ENCODE results near the gene TPCN2. TPM values are rescaled to one million over a fixed set of nuclear protein-coding genes. Genes with fewer than 3 reads are reported as not detected.

Gene TPCN2
- total RNA-seq, 1 experiment from 2014 or later = 15.2 TPM

- intact Hi-C loops (cut with micrococcal nuclease) = no loop called here
- RAD21 ChIA-PET (ENCODE audit: low non-redundant PET in 1 of 2, low total read pairs in 2 of 2, uncharacterized antibody in 2 of 2, unreplicated experiment in 2 of 2) = no interaction called here
- Histone ChIP-seq H4K20me1 (ENCODE audit: insufficient read depth) (no peaks in the 10 kb centered on the region), H3K9me2 (ENCODE audit: insufficient read depth) (no peaks in the 10 kb centered on the region), H3K27ac (ENCODE audit: low read depth, low read length) (no peak overlapping the region), H2AFZ (ENCODE audit: low read depth, low read length, poor library complexity, severe bottlenecking) (no peak overlapping the region), H3K27me3 (ENCODE audit: insufficient read depth, low read length) (no peaks in the 10 kb centered on the region), H3K79me2 (ENCODE audit: insufficient read depth, low read length) (no peaks in the 10 kb centered on the region), H3K36me3 (ENCODE audit: control insufficient read depth in 1 of 2, insufficient read depth in 2 of 2, low read length in 2 of 2) (peaks cover 0 to 2% of the 10 kb centered on the region in 2 experiments; a peak in 1 of 4 replicates), H3K4me3 (replicated peaks in 1 of 2; ENCODE audit: low read depth in 1 of 2, low read length in 2 of 2) (no peak overlapping the region), H3K4me1 (ENCODE audit: control insufficient read depth in 1 of 2, insufficient read depth in 2 of 2, low read length in 2 of 2) (no peaks in the 10 kb centered on the region), H3K9ac (ENCODE audit: low read length) (no peak overlapping the region), H3K9me3 (ENCODE audit: control insufficient read depth in 1 of 2, insufficient read depth in 1 of 2, low read depth in 1 of 2, low read length in 2 of 2) (no peaks in the 10 kb centered on the region), H3K4me2 (ENCODE audit: low read length) (no peak overlapping the region)
- DNase-seq (ENCODE audit: low read depth, low spot score) (no peak), ATAC-seq (no peak)
- POLR2A ChIA-PET = no interaction called here
- CTCF ChIA-PET = no interaction called here
- no TSS peak for BruUV-seq (replicated peaks)
- TF ChIP-seq SP1 (IDR thresholded peaks at IDR 0.05; ENCODE audit: low read depth) (no peak), EGR1 (IDR thresholded peaks at IDR 0.05; ENCODE audit: low read depth) (no peak), TCF7L2 (IDR thresholded peaks at IDR 0.05; ENCODE audit: borderline replicate concordance, extremely low read depth, insufficient read depth, insufficient read length) (no peak)
Observed at GRCh38 chr11:69062873-69063651, 14.3 kb downstream of the TPCN2 start.

- no peaks in the 10 kb centered on the region for H3K9me2 ChIP-seq (ENCODE audit: insufficient read depth)
- H3K4me1 ChIP-seq (ENCODE audit: control insufficient read depth in 1 of 2, insufficient read depth in 2 of 2, low read length in 2 of 2) = no peaks in the 10 kb centered on the region
- BruUV-seq (replicated peaks) = no TSS peak
- DNase-seq (ENCODE audit: low read depth, low spot score) = no peak
- CTCF ChIA-PET = no interaction called here
- intact Hi-C loops (cut with micrococcal nuclease) = no loop called here
- H3K27me3 ChIP-seq (ENCODE audit: insufficient read depth, low read length) = no peaks in the 10 kb centered on the region
- no peak for ATAC-seq
- H3K9me3 ChIP-seq (ENCODE audit: control insufficient read depth in 1 of 2, insufficient read depth in 1 of 2, low read depth in 1 of 2, low read length in 2 of 2) = no peaks in the 10 kb centered on the region
- H3K36me3 ChIP-seq (ENCODE audit: control insufficient read depth in 1 of 2, insufficient read depth in 2 of 2, low read length in 2 of 2) = peaks cover 0 to 2% of the 10 kb centered on the region in 2 experiments; a peak in 1 of 4 replicates
- H4K20me1 ChIP-seq (ENCODE audit: insufficient read depth) = no peaks in the 10 kb centered on the region
- no peak overlapping the region for H3K4me2 ChIP-seq (ENCODE audit: low read length)
- no peak overlapping the region for H3K27ac ChIP-seq (ENCODE audit: low read depth, low read length)
- POLR2A ChIA-PET = no interaction called here
- H2AFZ ChIP-seq (ENCODE audit: low read depth, low read length, poor library complexity, severe bottlenecking) = no peak overlapping the region
- no peak overlapping the region for H3K4me3 ChIP-seq (replicated peaks in 1 of 2; ENCODE audit: low read depth in 1 of 2, low read length in 2 of 2)
- H3K79me2 ChIP-seq (ENCODE audit: insufficient read depth, low read length) = no peaks in the 10 kb centered on the region
- no peak overlapping the region for H3K9ac ChIP-seq (ENCODE audit: low read length)
- RAD21 ChIA-PET (ENCODE audit: low non-redundant PET in 1 of 2, low total read pairs in 2 of 2, uncharacterized antibody in 2 of 2, unreplicated experiment in 2 of 2) = no interaction called here
- TF ChIP-seq CEBPB (IDR thresholded peaks at IDR 0.05; ENCODE audit: low read depth) (no peak), CTCF (IDR thresholded peaks at IDR 0.05 in 2 of 3, conservative IDR thresholded peaks at IDR 0.05 in 1 of 3; ENCODE audit: borderline replicate concordance in 1 of 3, insufficient read depth in 1 of 3, low read depth in 2 of 3, low read length in 2 of 3) (no peak), FOSL1 (IDR thresholded peaks at IDR 0.05; ENCODE audit: low read depth) (no peak), EZH2 (IDR thresholded peaks at IDR 0.05) (no peak), EGR1 (IDR thresholded peaks at IDR 0.05; ENCODE audit: low read depth) (no peak), POLR2A (IDR thresholded peaks at IDR 0.05; ENCODE audit: borderline replicate concordance, extremely low read depth, insufficient read depth, insufficient read length) (no peak), SP1 (IDR thresholded peaks at IDR 0.05; ENCODE audit: low read depth) (no peak), POLR2AphosphoS5 (IDR thresholded peaks at IDR 0.05; ENCODE audit: low read depth, low read length) (no peak), CBX3 (IDR thresholded peaks at IDR 0.05; ENCODE audit: low read depth) (no peak), MAX (IDR thresholded peaks at IDR 0.05) (no peak), SRF (IDR thresholded peaks at IDR 0.05; ENCODE audit: low read depth) (no peak), ATF3 (IDR thresholded peaks at IDR 0.05) (no peak), EZH2phosphoT487 (IDR thresholded peaks at IDR 0.05; ENCODE audit: borderline replicate concordance) (no peak), TCF7L2 (IDR thresholded peaks at IDR 0.05; ENCODE audit: borderline replicate concordance, extremely low read depth, insufficient read depth, insufficient read length) (no peak), ZFX (IDR thresholded peaks at IDR 0.05) (no peak)
Observed at GRCh38 chr11:69063652-69064260, 15.0 kb downstream of the TPCN2 start.
